ENCODE data around the gene CDC42BPG.
A peak's percentile ranks its signal among the peaks of the same experiment; 100 is the strongest.

The CDC42BPG gene

DNA sequence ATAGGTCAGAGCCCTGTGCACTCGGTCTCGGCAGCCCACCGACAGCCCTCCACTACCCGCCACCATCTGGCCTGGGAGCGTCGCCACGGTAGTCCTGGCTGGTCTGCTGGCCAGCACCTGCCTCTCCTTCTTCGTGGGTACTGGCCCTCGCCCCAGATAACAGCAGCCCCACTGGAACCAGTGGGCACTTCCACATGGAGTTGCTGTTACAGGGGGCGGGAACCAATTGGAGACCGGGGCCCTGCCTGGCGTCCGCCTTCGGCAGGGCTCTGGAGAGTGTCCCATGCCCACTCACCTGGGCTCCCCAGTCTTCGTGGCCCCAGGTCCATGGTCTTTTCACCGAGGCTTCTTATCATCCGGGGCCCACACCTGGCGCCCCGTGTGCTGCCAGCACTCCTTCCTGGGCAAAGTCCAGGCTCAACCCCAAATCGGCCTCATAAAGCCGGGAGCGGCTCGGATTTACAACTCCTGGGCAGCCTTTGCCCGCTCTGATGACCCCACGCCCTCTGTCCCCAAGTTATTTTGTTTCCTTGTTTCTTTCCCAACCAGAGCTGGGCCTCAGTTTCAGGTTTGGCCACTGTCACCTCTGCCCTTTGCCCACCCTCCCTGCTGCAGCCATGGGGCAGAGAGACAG, 46.9 kb upstream of the CDC42BPG start:
- TF ChIP-seq, protein P1, sequence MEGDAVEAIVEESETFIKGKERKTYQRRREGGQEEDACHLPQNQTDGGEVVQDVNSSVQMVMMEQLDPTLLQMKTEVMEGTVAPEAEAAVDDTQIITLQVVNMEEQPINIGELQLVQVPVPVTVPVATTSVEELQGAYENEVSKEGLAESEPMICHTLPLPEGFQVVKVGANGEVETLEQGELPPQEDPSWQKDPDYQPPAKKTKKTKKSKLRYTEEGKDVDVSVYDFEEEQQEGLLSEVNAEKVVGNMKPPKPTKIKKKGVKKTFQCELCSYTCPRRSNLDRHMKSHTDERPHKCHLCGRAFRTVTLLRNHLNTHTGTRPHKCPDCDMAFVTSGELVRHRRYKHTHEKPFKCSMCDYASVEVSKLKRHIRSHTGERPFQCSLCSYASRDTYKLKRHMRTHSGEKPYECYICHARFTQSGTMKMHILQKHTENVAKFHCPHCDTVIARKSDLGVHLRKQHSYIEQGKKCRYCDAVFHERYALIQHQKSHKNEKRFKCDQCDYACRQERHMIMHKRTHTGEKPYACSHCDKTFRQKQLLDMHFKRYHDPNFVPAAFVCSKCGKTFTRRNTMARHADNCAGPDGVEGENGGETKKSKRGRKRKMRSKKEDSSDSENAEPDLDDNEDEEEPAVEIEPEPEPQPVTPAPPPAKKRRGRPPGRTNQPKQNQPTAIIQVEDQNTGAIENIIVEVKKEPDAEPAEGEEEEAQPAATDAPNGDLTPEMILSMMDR (IDR thresholded peaks at IDR 0.05): no peak
- Mint-ChIP-seq H3K4me1 (peaks cover 46% of the 10 kb centered on the region), H3K36me3 (ENCODE audit: low read depth) (no peaks in the 10 kb centered on the region), H3K4me3 (no peak overlapping the region), H3K27me3 (ENCODE audit: low read depth, poor library complexity) (peaks cover 3% of the 10 kb centered on the region), H3K27ac (no peak overlapping the region), H3K9me3 (no peaks in the 10 kb centered on the region)
- no peak for DNase-seq

DNA sequence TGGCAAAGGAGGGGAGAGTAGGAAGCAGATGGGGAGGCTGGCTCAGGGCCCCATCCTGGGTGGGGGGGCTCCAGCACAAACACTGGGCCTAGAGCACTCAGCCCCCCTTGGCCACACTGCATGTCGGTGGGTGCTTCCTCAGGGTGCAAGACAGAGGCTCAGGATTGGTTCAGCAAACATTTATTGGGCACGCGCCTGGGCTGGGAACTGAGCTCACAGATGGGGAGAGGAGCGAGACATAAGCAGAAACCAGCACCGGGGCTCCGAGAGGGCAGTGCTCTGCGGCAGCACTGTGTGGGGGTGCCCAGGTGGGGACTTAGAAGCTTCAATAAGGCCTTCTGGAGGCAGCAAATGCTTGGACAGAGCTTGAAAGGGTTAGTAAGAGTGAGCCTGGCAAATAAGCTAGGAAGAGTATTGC, 46.1 kb upstream of the CDC42BPG start:
- Mint-ChIP-seq H3K36me3 (ENCODE audit: low read depth) (no peaks in the 10 kb centered on the region), H3K4me3 (no peak overlapping the region), H3K27ac (no peak overlapping the region), H3K27me3 (ENCODE audit: low read depth, poor library complexity) (peaks cover 3% of the 10 kb centered on the region), H3K4me1 (peaks cover 46% of the 10 kb centered on the region), H3K9me3 (no peaks in the 10 kb centered on the region)
- DNase-seq: no peak
- TF ChIP-seq, protein P1 (IDR thresholded peaks at IDR 0.05): no peak

DNA sequence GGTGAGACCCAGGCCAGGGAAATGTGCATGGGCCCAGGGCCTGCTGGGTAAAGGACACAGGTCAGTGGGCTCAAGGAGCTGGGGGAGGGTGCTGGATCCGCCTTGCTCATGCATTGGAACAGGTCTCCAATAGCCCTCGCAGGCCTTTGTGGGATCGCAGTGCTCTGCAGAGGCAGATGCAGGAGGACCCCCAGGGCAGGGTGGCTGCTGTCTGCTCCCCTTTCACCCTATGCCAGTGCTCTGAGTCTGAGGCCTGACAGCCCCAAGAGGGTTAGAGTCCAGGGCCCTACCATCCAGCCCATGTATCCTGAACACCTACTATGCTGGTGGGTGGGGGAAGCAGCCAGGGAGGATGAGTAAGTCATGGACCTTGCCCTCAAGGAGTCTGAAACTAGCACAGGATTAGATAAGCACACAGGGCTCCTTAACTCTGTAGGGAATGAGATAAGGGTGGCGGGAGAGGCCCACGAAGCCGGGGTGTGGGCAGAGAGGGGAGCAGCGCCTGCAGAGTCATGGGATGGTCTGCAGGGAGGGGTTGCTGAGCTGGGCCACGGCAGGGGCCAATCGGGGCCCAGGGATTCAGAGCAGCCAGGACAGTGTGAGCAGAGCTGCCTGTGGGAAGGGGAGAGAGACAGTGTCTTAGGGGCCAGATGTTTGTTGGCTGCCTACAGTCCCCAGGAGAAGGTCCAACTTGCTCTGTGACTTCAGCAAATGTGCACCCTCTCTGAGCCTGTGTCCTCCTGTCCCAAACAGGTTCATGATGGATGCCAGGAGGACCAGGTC, 44.5 kb upstream of the CDC42BPG start:
- Mint-ChIP-seq H3K27ac (peak overlapping the region; percentile 98), H3K4me3 (peak overlapping the region; percentile 8), H3K36me3 (ENCODE audit: low read depth) (no peaks in the 10 kb centered on the region), H3K27me3 (ENCODE audit: low read depth, poor library complexity) (peaks cover 7% of the 10 kb centered on the region), H3K4me1 (peaks cover 52% of the 10 kb centered on the region), H3K9me3 (no peaks in the 10 kb centered on the region)
- DNase-seq: no peak
- TF ChIP-seq, protein P1 (IDR thresholded peaks at IDR 0.05): no peak

DNA sequence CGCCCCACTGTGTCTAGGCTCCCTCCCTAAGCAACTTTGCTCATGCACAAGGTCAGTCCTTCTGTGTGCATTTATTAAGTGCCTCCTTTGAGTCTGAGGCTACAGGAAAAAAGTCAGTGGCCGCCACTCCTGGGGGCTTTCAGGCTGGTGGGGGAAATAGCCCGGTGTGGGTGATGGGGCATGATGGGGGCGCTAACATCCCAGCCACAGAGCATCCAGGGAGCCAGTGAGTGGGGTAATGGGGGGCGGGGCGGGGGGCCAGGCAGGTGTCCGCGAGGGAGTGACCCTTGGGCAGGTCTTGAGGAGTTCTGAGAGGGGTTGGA, 43.9 kb upstream of the CDC42BPG start:
- Mint-ChIP-seq H3K27ac (peak overlapping the region; percentile 86), H3K9me3 (no peaks in the 10 kb centered on the region), H3K4me1 (peaks cover 54% of the 10 kb centered on the region), H3K4me3 (no peak overlapping the region), H3K36me3 (ENCODE audit: low read depth) (no peaks in the 10 kb centered on the region), H3K27me3 (ENCODE audit: low read depth, poor library complexity) (peaks cover 10% of the 10 kb centered on the region)
- TF ChIP-seq, protein P1 (IDR thresholded peaks at IDR 0.05): no peak
- DNase-seq: no peak

DNA sequence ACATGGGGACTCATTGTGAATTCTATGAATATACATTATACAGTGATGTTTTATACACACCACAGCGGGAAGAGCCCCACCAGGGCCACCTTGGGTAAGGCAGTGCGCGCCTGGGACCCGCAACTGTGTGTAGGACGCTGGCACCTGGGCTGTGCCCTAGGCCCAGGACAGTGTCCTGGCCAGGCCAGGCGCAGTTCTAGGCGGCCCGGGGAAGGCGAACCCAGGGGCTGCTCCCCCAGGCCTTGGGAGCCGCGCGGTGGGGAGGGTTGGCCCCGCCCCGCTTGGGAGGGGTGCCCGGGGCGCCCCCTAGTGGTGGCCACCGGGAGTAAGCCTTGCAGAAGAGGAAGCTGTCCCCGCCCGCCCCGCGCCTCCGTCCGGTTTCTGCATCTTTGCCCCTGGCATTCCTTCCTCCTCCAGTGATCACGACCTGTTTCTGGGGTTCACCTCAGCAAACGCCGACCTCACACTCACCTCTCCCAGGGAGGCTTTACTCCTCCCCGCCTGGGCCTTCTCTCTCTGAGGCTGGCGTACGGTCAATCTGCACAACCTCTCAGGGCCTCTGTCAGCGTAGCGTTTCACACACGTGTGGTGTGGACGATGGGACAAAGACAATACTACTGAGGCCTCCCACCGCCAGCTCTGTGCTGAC, 43.4 kb upstream of the CDC42BPG start:
- no peak overlapping the region for H3K27ac Mint-ChIP-seq
- peaks cover 10% of the 10 kb centered on the region for H3K27me3 Mint-ChIP-seq (ENCODE audit: low read depth, poor library complexity)
- H3K4me1 Mint-ChIP-seq: peaks cover 54% of the 10 kb centered on the region
- TF ChIP-seq, protein P1 (IDR thresholded peaks at IDR 0.05): peak; percentile 98
- H3K9me3 Mint-ChIP-seq: no peaks in the 10 kb centered on the region
- peak; percentile 92 for DNase-seq
- H3K4me3 Mint-ChIP-seq: peak overlapping the region; percentile 67
- no peaks in the 10 kb centered on the region for H3K36me3 Mint-ChIP-seq (ENCODE audit: low read depth)

Measured in nephron progenitor cell (in vitro differentiated cells).